GM13977 (cell line): ENCODE data around the gene ADCY5.
A peak's percentile ranks its signal among the peaks of the same experiment; 100 is the strongest.

Source experiments
- DNase-seq: peaks from one replicate; pipeline ENCODE4 v3.0.0; 2012; ENCODE audit warnings: low spot score
- CTCF ChIP-seq: IDR thresholded peaks from 2 replicates; pipeline ENCODE4 v1.5.1; 2012; ENCODE audit warnings: mild to moderate bottlenecking, control low read depth; ENCODE audit not compliant: insufficient read depth; ENCODE audit errors: extremely low read depth, missing control alignments
- in situ Hi-C: fragments of 300-500 bp; cut with MboI; formaldehyde crosslinking; loops from one replicate; pipeline ENCODE4 v1.12.0; 2022; ENCODE audit warnings: low sequenced_read_pairs, low pct_unique_long_range_greater_than_20kb, mixed read lengths, inconsistent platforms; ENCODE audit not compliant: unreplicated experiment

Gene ADCY5

GRCh38 chr3:123331651-123332050 lies 117.2 kb downstream of the ADCY5 start:
- DNase-seq: no peak
- TF ChIP-seq CTCF: no peak
- in situ Hi-C loops: loop anchor here (25.0 kb wide), 1 partner anchor 231 kb away; no protein-coding TSS in a partner anchor

DNA sequence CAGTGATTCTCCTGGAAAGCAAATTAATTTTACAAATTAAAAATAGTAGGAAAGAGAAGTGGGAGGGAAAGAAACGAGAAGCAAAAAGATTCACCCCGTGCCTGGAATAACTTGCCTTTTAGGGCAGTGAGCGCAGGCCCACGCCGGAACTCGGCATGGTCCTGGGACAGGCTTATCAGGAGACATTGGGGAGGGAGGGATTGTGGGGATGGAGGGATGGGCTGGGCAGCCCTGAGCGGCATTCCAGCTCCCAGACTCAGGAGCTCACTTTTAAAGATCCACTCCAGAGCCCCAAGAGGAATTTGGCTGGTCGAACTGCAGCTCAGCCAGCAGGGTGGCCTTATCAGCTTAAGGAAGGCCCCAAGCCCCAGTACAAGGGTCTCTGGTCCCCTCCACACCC lies 117.9 kb downstream of the ADCY5 start:
- DNase-seq: no peak
- in situ Hi-C loops: loop anchor here (25.0 kb wide), 1 partner anchor 231 kb away; no protein-coding TSS in a partner anchor
- TF ChIP-seq CTCF: no peak

DNA sequence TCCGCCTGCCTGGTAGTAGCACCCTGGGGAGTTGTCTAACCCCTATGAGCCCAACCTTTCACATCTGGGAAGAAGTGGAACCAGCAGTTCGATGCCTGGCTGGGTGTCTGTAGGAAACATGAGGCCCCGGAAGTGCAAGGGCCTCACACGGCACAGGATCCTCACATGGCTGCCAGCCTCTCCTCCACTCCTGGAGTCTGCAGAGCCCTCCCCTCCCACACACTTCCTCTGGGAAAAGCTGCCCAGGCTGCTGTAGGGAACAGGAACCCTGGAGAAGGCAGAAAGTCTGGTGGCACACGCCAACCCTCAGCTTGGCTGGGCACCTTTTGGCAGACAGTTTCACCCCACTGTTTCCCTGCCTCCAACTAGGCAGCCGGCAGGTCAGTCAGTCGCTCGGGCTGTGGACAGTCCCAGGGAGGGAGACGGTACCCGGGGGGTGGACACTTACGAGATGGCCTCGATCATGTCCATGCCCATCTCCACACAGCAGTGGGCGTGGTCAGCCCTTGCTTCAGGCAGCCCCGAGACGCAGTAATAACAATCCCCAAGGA lies 118.4 kb downstream of the ADCY5 start:
- in situ Hi-C loops: loop anchor here (25.0 kb wide), 1 partner anchor 232 kb away; no protein-coding TSS in a partner anchor
- no peak for TF ChIP-seq CTCF
- DNase-seq: no peak

DNA sequence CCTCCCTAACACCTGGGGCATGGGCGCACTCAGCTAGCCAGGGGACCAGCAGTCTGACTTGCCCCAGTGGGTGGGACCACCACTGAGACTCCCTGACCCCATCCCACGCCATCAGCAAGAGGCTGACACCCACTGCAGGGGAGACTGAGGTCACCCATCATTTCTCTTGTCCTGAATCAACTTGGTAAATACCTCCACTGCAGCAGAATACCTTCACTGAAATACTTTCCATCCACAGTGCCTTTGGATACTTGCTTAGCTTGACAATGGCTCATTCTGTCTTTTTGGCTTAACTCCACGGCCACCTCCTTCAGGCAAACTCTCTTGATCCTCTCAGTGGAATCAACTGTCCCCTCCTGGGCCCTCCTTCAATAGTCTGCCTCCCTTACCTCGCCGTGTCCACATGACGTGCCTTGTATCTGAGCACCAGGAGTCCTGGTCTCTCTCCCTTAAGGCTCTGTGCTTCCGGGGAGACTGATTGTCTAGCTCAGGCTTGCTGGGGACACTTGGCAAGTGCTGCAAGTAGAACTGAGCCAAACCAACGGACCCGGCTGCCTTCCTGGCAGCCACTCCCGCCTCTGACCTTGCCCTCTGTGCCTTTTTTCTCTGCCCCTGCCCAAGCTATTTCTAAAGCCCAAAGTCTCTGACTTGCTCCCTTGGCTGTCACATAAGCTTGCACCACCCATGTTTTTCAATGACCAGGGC lies 119.1 kb downstream of the ADCY5 start:
- in situ Hi-C loops: loop anchor here (25.0 kb wide), 1 partner anchor 233 kb away; no protein-coding TSS in a partner anchor
- no peak for DNase-seq
- no peak for TF ChIP-seq CTCF

DNA sequence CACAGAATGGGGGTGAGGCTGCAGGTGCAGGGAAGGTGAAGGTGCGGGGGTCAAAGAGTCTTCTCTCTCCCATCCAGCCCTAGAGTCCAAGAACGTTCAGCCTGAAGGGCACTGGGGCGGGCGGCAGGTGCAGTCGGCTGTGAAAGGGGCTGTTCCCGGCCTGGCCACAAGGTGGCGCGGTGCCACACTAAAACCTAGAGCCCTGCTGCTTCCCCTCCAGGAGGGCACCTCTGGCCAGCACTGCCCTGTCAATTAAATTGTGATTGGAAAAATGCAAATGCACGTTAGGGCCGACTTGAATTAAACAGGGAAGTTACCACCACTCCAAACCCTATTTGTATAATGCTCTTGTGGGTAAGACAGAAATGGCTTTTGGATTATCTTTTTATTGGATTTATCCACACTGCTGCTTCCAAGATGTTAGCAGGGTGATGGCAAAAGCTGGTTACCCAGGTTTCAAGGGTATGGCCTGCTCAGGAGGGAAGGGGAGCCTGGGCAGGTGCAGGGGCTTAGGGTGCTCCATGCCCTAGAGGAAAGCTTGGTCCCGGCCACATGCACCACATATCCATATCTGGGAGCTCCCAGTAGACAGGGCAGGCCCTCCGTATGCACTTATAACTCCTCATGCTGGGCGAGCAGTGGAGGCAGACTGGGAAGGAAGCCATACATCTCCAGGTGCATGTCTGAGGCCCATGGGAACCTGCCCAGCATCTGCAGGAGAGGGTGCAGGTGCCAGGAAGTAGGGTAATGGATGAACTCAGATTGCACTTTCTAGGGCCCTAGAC lies 119.8 kb downstream of the ADCY5 start:
- peak; percentile 86 for DNase-seq
- peak; percentile 97 for TF ChIP-seq CTCF
- in situ Hi-C loops: loop anchor here (25.0 kb wide), 1 partner anchor 233 kb away; no protein-coding TSS in a partner anchor
